HG02623 (cell line): ENCODE results near the gene PAQR4.

Experiments used
- ATAC-seq: cut with Tn5 transposase; IDR thresholded peaks from one replicate; pipeline ENCODE4 v1.9.1; 2021; ENCODE audit warnings: moderate library complexity; ENCODE audit not compliant: unreplicated experiment

PAQR4 gene

DNA sequence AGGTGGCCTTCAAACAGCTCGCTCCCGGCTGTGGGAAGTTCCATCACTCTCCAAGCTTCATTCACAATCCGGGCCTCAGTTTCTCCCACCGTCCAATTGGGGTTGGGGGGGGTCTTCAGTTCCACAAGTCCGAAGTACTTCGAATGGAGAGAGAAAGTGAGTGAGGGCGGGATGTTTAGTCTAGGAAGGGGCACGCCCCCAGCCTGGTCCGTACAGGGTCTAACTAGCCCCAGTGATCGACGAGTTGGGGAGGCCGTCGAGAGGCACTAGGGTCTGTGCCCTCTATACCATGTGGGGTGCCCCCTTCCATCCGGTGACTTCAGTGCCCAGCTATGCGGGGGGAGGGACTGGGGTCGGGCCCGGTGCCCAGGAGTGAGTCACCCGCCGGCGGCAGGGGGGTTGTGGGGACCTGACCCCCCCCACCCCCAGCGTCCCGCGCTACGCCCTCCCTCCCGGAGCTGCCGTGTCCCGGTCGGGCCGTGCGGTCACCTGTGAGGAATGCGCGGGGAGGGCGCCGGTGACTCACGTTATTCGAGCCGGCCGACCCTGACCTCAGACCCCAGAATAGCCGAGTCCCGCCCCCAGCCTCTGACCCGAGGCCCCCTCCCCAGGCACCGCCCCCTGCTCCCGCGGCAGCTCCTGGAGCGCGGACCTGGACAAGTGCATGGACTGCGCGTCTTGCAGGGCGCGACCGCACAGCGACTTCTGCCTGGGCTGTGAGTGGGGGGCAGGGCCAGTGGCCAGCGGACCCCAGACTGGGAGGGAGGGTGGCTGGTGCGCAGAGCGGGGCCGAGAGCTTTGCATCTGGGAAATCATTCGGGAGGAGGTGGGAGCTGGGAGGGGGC, 51.7 kb downstream of the PAQR4 start:
- no peak for ATAC-seq

DNA sequence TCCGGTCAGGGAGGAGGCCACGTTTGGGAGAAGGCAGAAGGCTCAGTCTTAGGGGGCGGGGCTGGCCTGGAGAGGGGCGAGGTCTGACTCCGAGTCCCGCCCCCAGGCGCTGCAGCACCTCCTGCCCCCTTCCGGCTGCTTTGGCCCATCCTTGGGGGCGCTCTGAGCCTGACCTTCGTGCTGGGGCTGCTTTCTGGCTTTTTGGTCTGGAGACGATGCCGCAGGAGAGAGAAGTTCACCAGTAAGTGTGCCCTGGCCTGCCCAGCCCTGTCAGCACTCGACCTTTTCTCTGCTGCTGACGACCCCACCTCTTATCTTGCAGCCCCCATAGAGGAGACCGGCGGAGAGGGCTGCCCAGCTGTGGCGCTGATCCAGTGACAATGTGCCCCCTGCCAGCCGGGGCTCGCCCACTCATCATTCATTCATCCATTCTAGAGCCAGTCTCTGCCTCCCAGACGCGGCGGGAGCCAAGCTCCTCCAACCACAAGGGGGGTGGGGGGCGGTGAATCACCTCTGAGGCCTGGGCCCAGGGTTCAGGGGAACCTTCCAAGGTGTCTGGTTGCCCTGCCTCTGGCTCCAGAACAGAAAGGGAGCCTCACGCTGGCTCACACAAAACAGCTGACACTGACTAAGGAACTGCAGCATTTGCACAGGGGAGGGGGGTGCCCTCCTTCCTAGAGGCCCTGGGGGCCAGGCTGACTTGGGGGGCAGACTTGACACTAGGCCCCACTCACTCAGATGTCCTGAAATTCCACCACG, 52.5 kb downstream of the PAQR4 start:
- ATAC-seq, result no peak

DNA sequence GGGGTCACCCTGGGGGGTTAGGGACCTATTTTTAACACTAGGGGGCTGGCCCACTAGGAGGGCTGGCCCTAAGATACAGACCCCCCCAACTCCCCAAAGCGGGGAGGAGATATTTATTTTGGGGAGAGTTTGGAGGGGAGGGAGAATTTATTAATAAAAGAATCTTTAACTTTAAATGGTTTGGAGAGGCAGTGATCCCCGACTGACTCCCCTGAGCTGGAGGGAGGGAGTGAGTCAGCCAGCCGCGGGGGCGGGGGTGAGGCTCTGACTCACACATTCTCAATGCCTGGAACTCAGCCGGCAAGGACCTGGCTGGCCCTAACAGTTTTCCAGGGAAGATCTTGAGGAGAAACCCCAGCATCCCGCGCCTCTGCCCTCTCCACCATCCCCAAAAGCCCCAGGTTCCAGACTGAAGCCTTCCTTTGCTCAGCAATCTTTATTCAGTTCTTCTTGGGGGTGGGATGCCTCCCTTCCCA, 53.1 kb downstream of the PAQR4 start:
- no peak for ATAC-seq

DNA sequence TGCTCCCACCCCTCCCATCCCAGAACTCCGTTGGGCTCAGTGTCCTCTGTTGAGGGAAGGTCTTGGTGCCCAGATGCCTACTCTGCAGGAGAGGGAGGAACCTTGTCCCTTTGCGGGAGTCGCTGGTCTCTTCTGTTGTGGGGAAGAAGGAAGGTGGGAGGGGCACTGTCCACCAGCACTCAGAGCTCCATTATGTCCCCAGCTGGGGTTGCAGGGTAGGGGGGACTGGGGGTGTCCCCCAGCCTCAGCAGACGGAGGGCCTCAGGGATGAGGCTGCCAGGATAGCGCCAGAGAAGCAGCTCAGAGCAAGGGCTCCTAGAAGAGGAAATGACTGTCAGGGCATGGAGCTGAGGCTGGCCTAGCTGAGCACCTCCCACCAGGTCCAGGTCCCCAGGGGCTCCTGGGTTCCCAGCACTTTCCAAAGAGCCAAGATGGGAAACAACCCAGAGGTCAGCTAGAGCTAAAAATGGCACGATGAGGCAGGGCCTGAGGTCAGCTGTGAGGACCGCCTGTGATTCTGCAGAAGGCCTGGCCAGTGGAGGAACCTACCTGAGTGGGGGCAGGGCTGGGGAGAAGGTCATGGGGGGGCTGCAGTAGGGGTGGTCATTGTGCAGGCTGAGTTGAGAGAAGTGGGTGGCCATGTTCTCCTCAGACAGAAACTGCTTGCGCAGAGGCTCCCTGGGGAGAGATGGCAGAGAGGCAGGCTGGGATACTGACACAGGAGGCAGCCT, 53.7 kb downstream of the PAQR4 start:
- no peak for ATAC-seq
